Activated CD4-positive, alpha-beta T cell treated with anti-CD3 and anti-CD28 coated beads, Interleukin-2, amount 50 U/mL, for 1 hour (primary cell): Measurements from ENCODE around the gene HS6ST3.

Experiments used
- DNase-seq: peaks from one replicate; pipeline ENCODE4 v3.0.0-alpha.2; 2020

HS6ST3 gene

DNA sequence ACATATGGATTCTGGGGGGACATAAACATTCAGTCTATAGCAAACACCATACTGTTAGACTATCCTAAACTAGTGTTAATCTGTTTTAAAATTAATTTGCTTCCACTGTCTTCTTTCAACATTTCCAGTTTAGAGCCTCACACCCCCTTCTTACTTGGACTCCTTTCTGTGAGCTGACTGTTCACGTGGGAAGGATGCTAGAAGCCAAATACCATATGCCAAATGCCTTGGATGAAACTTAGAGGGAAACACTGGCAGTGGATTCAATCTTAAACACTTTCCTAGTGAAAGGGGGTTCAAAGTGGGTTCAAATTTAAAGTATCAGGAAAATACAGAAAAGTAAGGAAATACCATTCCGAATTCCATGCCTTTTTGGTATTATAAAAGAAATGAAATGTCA, 113.6 kb downstream of the HS6ST3 start:
- DNase-seq: no peak

DNA sequence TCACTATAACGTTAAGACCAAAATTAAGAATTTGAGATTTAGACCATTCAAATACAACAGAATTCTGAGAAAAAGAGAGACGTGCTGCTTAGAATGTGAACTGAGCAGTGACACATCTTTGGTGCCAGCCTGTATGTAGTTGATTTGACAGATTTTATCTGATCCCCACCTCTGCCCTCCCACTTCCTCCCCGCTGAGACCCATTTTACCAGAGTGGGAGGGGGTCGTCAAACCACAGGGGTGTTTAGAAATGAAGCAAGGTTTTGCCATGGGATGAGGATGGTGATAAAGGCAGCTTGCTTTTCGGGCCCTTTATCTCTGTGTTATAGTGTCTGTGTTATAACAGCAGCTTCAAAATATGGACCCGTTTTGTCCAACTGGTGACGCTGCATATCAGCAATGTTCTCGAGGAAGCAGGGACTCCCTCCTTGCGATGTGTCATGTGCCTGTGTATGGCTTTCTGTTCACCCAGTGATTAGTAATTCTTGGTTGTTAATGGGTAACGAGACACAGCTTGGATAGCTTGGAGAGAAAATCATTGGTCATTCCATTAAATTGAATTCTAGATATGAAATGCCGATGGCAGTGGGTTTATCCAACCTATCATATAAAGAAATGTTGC, 125.0 kb downstream of the HS6ST3 start:
- no peak for DNase-seq

DNA sequence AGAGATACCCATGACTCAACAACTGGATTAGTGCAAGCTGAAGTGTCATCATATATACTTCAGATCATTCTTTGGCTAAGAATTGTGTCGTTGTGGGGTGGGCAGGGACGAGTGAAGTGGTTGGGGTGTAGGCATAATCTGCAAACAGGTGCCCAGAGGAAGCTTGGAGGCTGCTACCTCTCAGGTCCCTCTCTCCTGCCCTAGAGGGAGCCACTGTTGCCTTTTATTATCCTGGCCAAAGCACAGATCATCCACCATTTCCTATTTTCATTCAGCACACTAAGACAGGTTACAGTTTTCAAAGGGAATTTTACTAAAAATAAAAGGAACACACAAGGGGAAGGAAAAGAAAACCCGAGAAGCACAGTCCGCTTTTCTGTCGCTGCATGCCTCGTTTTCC, 126.6 kb downstream of the HS6ST3 start:
- no peak for DNase-seq

DNA sequence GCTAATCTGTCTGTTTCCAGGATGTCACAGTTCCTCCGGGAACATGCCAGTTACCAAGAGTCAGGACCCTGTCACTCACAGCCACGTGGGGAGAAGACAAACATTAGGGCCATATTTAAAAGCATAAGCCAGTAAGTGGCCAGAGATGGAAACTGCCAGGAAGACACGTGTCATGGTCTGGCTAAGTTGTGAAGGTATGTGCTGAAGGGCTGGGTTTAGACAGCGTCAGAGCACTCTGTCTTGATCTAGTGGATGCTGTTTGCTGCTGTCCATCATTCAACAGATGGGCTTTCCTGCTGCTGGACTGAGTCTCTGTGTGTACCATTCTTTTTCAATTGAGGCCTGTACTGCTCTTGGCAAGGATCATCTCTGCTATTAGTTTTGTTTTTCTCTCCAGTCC, 128.6 kb downstream of the HS6ST3 start:
- DNase-seq: no peak

DNA sequence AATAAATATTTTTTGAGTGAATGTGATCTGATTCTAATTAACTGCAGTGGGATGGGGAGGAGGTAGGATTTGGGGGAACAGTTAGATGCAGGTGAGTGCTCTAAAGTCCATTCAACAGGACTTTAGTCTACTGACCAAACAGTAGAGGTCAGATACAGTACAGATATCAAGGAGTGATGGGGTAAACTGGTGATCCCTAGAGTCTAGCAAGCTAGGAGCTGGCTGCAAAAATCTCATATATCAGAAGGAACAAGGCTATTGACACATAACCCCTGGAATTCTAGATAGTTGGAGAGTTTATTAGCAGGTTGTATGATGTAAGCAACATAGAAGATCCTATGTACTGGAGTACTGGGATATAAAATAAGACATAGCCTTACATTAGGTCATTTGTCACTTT, 131.6 kb downstream of the HS6ST3 start:
- DNase-seq: no peak

DNA sequence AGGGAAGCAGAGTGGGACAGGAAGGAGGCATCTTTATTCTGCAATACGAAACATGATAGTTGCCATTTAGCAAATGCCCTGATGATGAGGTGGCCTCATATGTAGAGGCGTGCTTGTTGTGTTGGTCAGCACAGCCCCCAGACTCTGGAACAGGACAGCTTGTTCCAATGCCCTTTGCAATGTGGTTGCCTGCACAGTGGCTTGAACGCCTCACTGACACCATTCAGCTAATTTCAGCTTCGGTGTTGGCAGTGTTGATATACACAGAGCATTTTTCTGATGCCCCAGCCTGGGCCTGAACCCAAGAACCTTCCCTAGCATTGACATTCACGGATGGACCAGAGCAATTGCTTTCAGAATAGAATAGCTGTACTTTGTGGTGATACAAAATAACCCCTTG, 133.3 kb downstream of the HS6ST3 start:
- DNase-seq: no peak

- no peak for DNase-seq
These were observed 139.4 kb downstream of the HS6ST3 start for GRCh38 chr13:96229356-96229755.

DNA sequence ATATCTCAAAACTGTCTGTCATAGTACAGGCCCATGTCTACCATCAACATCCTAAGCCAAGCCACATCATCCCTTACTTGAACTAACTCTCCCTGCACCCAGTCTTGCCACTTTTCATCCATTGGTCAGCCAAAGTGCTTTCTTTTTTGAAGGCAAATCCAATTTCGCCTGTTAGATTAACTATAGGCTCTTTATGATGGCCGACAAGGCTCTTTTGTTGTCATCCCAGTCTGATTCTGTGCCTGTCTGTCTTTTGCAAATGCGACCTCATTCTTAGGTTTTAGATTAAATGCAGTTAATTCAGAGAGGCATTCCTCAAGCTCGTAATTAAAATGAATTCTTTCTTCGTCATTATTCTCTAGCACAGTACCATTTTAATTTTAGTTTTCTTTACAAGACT, 148.3 kb downstream of the HS6ST3 start:
- no peak for DNase-seq

DNA sequence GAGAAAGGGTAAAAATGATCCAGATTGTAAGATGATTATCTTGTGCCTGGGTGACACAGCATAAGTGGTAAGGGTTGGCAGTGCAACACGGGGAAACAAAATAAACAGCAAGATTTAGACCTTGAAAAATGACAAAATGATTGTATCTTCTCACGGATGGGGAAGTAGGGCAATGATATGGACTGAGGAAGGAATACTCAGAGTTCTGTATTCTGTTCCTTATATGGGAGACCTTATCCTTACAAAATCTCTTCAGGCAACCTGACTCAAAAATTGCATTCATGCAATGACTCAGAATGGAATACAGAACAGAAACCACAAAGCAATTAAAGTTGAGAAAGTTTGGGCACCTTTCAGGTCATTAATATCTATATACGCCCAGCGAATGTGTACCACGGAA, 149.0 kb downstream of the HS6ST3 start:
- no peak for DNase-seq

DNA sequence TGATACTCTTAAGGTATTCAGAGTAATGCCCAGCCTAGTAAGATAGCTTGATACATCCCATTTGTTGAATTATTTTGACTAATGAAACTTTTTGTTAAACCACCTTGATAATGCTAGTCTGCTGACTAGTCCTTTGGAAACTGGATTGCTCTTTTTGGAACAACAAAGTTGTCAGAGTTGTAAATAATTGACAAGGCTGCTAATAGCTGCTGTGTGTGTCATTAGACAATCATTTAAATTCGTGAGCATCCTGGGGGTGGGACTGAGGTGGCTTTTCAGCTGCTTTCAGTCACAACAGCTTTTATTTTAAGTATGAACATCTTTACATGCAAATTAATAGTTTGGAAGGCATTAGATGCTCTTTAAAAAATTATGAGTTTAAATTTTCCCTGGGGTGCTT, 153.5 kb downstream of the HS6ST3 start:
- DNase-seq: no peak

DNA sequence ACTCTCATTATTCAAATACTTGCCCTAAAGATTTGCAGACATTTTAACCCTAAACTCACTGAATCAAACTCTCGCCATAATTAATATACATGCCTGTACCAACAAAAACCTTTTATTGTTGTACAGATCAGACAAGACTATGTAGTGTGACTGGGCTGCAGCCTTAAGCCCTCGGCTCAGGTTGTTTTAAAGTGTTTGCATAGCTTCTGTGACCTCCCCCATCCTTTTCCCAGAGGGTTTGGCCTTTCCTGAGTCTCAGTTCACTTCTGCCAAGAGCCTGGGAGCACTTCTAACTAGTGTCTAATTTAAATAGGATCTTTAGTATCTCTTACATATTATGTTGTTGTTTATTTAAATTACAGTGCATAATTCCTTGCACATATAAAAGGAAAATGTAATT, 158.2 kb downstream of the HS6ST3 start:
- DNase-seq: no peak

DNA sequence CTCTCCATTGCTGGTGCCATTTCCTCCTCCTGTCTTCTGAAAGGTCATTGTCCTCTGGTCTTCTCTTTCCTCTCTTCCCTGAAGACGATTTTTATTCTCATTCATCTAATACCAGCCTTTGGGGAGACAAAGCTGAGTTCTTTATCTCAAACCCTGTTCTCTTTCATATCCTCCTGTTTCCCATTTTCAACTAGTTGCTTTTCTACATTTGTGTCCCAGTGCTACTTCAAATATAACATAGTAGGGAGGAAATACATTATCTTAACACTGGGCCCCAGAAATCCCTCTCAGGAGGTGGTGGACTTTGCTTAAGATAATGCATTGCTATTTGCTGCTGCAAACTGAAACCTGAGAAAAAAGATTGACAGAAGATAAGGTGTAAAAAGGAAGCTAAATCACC, 159.1 kb downstream of the HS6ST3 start:
- no peak for DNase-seq

- DNase-seq: no peak
These were observed 163.0 kb downstream of the HS6ST3 start for GRCh38 chr13:96252903-96253302.

GRCh38 chr13:96273196-96273595, 183.3 kb downstream of the HS6ST3 start:
- DNase-seq: no peak

DNA sequence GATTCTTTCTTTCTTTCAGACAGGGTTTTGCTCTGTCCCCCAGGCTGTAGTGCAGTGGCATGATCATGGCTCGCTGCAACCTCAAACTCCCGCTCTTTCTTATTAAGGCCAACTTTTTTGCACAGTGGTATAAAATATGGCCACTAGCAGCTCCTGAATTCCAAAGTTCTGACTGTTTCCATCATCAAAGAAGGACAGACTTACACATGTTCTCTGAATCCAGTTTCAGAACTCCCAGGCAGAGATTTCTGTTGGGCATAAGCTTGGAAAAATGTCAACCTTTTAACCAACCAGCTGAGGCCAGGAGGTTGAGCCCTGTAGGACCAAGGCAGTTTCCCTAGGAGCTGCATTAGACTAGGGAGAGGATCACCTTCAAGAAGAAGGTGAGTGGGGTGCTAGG, 184.1 kb downstream of the HS6ST3 start:
- DNase-seq: no peak

GRCh38 chr13:96279904-96280303, 190.0 kb downstream of the HS6ST3 start:
- no peak for DNase-seq

GRCh38 chr13:96284971-96285370, 195.1 kb downstream of the HS6ST3 start:
- DNase-seq: no peak

- no peak for DNase-seq
These were observed 195.8 kb downstream of the HS6ST3 start for GRCh38 chr13:96285729-96286128.

- DNase-seq: no peak
These were observed 205.3 kb downstream of the HS6ST3 start for GRCh38 chr13:96294930-96295881.

DNA sequence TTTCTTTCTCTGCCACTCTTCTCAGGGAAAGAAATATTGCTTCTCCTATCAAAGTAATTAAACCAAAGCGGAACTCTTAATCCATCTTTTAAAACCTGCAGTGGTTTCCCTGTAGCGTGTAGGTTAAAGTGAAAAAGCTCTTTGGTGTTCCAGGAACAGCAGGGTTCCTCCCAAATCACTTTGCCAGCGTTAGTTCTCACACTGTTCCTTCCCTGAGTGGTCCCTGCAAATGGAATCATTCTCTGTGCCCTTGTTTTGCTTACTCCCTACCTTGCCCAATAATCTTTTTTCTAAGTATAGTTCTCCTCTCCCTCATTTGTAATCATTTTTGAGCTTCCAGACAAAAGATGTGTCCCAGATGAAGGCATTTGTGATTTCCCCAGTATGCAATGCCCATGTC, 207.5 kb downstream of the HS6ST3 start:
- DNase-seq: no peak

GRCh38 chr13:96299235-96299634, 209.3 kb downstream of the HS6ST3 start:
- no peak for DNase-seq

DNA sequence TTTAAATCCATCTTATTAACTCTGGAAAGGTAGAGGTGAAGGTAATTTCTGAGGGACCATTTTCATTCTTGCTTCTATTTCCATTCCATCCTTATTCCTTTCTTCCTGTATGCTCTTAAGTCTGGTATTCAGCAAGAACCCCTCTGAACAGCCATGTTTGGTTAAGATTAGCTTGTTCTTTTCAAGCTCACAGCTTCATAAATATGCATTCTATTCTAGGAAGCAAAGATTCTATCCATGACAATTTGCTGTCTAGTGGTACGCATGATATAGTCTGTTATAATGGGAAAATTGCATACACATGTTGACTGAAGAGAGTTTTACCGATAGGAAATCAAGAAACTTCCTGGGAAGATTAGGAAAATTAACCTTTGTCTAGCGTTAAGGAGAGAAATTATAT, 218.7 kb downstream of the HS6ST3 start:
- DNase-seq: no peak

GRCh38 chr13:96314974-96315373, 225.1 kb downstream of the HS6ST3 start:
- no peak for DNase-seq

- DNase-seq: no peak
These were observed 248.1 kb downstream of the HS6ST3 start for GRCh38 chr13:96338030-96338429.

DNA sequence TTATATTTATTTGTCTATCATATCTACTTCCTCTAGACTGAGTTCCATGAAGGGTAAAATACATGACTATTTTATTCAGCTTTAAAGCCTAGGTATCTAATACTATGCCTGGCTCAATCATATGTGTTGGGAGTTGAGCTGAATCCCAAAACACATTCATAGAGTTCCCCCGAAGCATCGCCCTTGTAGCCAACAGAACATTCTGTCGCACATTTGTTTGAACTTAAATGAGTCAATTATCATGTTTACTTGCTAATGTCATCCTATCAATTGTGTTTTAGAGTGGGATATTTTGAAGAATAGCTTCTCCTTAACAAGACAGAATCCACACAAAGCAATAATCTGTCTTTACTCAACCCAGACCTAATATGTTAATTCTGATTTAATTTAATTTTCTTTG, 252.4 kb downstream of the HS6ST3 start:
- no peak for DNase-seq
